ENCODE measurements around the gene SH3PXD2A. TPM values are rescaled to one million over a fixed set of nuclear protein-coding genes. Genes with fewer than 3 reads are reported as not detected.

SH3PXD2A gene
- total RNA-seq, 1 donor from 2014 or later, result 2.3 TPM

- H3K4me1 Mint-ChIP-seq, result peaks cover 17% of the 10 kb centered on the region
- no peaks in the 10 kb centered on the region for H3K36me3 ChIP-seq
- H3K9ac ChIP-seq, result no peak overlapping the region
- TF ChIP-seq EZH2 (IDR thresholded peaks at IDR 0.05) (no peak), CTCF (IDR thresholded peaks at IDR 0.05) (no peak), EZH2phosphoT487 (IDR thresholded peaks at IDR 0.05) (no peak)
- H3K27ac ChIP-seq, result no peak overlapping the region
- peaks cover 5% of the 10 kb centered on the region for H3F3A ChIP-seq (ENCODE audit: low read depth)
- H4K20me1 ChIP-seq (ENCODE audit: low read depth), result no peaks in the 10 kb centered on the region
- H3K9me3 ChIP-seq (ENCODE audit: low read depth), result no peaks in the 10 kb centered on the region
- H3K4me3 Mint-ChIP-seq, result no peak overlapping the region
- no peak overlapping the region for H2AFZ ChIP-seq (replicated peaks)
- H3K27me3 Mint-ChIP-seq (ENCODE audit: insufficient read depth, low read depth), result peaks cover 21% of the 10 kb centered on the region
- H3K4me1 ChIP-seq, result peaks cover 11% of the 10 kb centered on the region
- no peaks in the 10 kb centered on the region for H3K9me3 Mint-ChIP-seq
- no peaks in the 10 kb centered on the region for H3K79me2 ChIP-seq (ENCODE audit: low read depth)
- H3K27me3 ChIP-seq, result peaks cover 33% of the 10 kb centered on the region
- H3K4me2 ChIP-seq, result no peak overlapping the region
- DNase-seq (ENCODE audit: low spot score), result no peak
- H3K36me3 Mint-ChIP-seq, result no peaks in the 10 kb centered on the region
- H3K4me3 ChIP-seq, result no peak overlapping the region
- no peak overlapping the region for H3K27ac Mint-ChIP-seq
Measured at GRCh38 chr10:103558911-103559310, 296.5 kb downstream of the SH3PXD2A start.

- no peak for TF ChIP-seq EZH2 (IDR thresholded peaks at IDR 0.05)
- TF ChIP-seq EZH2phosphoT487 (IDR thresholded peaks at IDR 0.05), result no peak
- no peak for TF ChIP-seq CTCF (IDR thresholded peaks at IDR 0.05)
- H3K4me1 ChIP-seq, result peaks cover 11% of the 10 kb centered on the region
- H3K9ac ChIP-seq, result no peak overlapping the region
- no peaks in the 10 kb centered on the region for H3K79me2 ChIP-seq (ENCODE audit: low read depth)
- H3K27me3 ChIP-seq, result peaks cover 33% of the 10 kb centered on the region
- H2AFZ ChIP-seq (replicated peaks), result no peak overlapping the region
- Mint-ChIP-seq H3K27ac (no peak overlapping the region), H3K36me3 (no peaks in the 10 kb centered on the region), H3K4me1 (peaks cover 17% of the 10 kb centered on the region), H3K27me3 (ENCODE audit: insufficient read depth, low read depth) (peaks cover 25% of the 10 kb centered on the region), H3K4me3 (no peak overlapping the region), H3K9me3 (no peaks in the 10 kb centered on the region)
- no peaks in the 10 kb centered on the region for H3K9me3 ChIP-seq (ENCODE audit: low read depth)
- H3K4me2 ChIP-seq, result no peak overlapping the region
- no peaks in the 10 kb centered on the region for H4K20me1 ChIP-seq (ENCODE audit: low read depth)
- H3K27ac ChIP-seq, result no peak overlapping the region
- DNase-seq (ENCODE audit: low spot score), result no peak
- no peaks in the 10 kb centered on the region for H3K36me3 ChIP-seq
- H3F3A ChIP-seq (ENCODE audit: low read depth), result peaks cover 5% of the 10 kb centered on the region
- H3K4me3 ChIP-seq, result no peak overlapping the region
Measured at GRCh38 chr10:103557455-103557854, 297.9 kb downstream of the SH3PXD2A start.

- Histone ChIP-seq H3K9ac (no peak overlapping the region), H3K27me3 (peaks cover 33% of the 10 kb centered on the region), H3K27ac (no peak overlapping the region), H2AFZ (replicated peaks) (no peak overlapping the region), H3F3A (ENCODE audit: low read depth) (peaks cover 5% of the 10 kb centered on the region), H3K4me1 (peaks cover 11% of the 10 kb centered on the region), H3K9me3 (ENCODE audit: low read depth) (no peaks in the 10 kb centered on the region), H3K36me3 (no peaks in the 10 kb centered on the region), H4K20me1 (ENCODE audit: low read depth) (no peaks in the 10 kb centered on the region), H3K79me2 (ENCODE audit: low read depth) (no peaks in the 10 kb centered on the region), H3K4me3 (no peak overlapping the region), H3K4me2 (no peak overlapping the region)
- DNase-seq (ENCODE audit: low spot score), result no peak
- no peak overlapping the region for H3K27ac Mint-ChIP-seq
- peak overlapping the region; percentile 81 for H3K4me3 Mint-ChIP-seq
- H3K36me3 Mint-ChIP-seq, result no peaks in the 10 kb centered on the region
- peaks cover 25% of the 10 kb centered on the region for H3K27me3 Mint-ChIP-seq (ENCODE audit: insufficient read depth, low read depth)
- TF ChIP-seq EZH2 (IDR thresholded peaks at IDR 0.05) (no peak), EZH2phosphoT487 (IDR thresholded peaks at IDR 0.05) (no peak), CTCF (IDR thresholded peaks at IDR 0.05) (no peak)
- no peaks in the 10 kb centered on the region for H3K9me3 Mint-ChIP-seq
- peaks cover 17% of the 10 kb centered on the region for H3K4me1 Mint-ChIP-seq
Measured at GRCh38 chr10:103556383-103557007, 298.9 kb downstream of the SH3PXD2A start.

Data from neural progenitor cell (in vitro differentiated cells).